RWPE1 (cell line): ENCODE data around the gene SLIT1.

Experiments
- CTCF ChIA-PET: fragments of 350-600 bp; sonication (Branson Sonifier 250); formaldehyde crosslinking; extraction: SDS; loops from one replicate; lab custom pipeline; 2021; lab: Yijun Ruan, JAX
- POLR2A ChIA-PET: fragments of 400-600 bp; formaldehyde crosslinking; extraction: SDS; loops from one replicate; lab custom pipeline; 2020; ENCODE audit warnings: antibody characterized with exemption; ENCODE audit not compliant: low non-redundant PET; lab: Yijun Ruan, JAX
- DNase-seq: peaks from one replicate; pipeline ENCODE4 v3.0.0; 2012; ENCODE audit warnings: low spot score
- H3K27ac ChIP-seq: fragments of 450-650 bp; 2 replicates; pipeline ENCODE4 v1.5.1; 2017
- CTCF ChIP-seq: fragments of 450-650 bp; conservative IDR thresholded peaks from 2 replicates; pipeline ENCODE4 v1.5.1; 2017; ENCODE audit warnings: low read depth, mild to moderate bottlenecking

The SLIT1 gene

GRCh38 chr10:97196223-97197029, 10.7 kb upstream of the SLIT1 start:
- H3K27ac ChIP-seq = no peak overlapping the region
- peak; percentile 68 for DNase-seq
- TF ChIP-seq CTCF = peak; percentile 77
- POLR2A ChIA-PET = interaction anchor here (0.5 kb wide), 1 partner anchor 118 kb away, joined by 3 read pairs; no protein-coding TSS in a partner anchor
- CTCF ChIA-PET = interaction anchor here (0.5 to 2.9 kb wide), 28 partner anchors 9 to 606 kb away, joined by 3 to 31 read pairs (median 4); partner anchors contain the start of gene SLIT1

GRCh38 chr10:97195706-97196222, 10.0 kb upstream of the SLIT1 start:
- POLR2A ChIA-PET = no interaction called here
- no peak for TF ChIP-seq CTCF
- CTCF ChIA-PET = interaction anchor here (0.6 to 2.9 kb wide), 17 partner anchors 8 to 605 kb away, joined by 3 to 31 read pairs (median 7); partner anchors contain the start of gene SLIT1
- no peak for DNase-seq
- no peak overlapping the region for H3K27ac ChIP-seq

- no peak overlapping the region for H3K27ac ChIP-seq
- CTCF ChIA-PET = interaction anchor here (1.9 kb wide), 1 partner anchor 120 kb away, joined by 6 read pairs; no protein-coding TSS in a partner anchor
- POLR2A ChIA-PET = interaction anchor here (0.5 kb wide), 1 partner anchor 105 kb away, joined by 3 read pairs; no protein-coding TSS in a partner anchor
- no peak for DNase-seq
- TF ChIP-seq CTCF = no peak
Measured at GRCh38 chr10:97192952-97193435, 7.2 kb upstream of the SLIT1 start.

GRCh38 chr10:97190450-97190849, 4.7 kb upstream of the SLIT1 start:
- ChIA-PET CTCF (interaction anchor here (0.7 kb wide), 1 partner anchor 851 kb away, joined by 4 read pairs; no protein-coding TSS in a partner anchor), POLR2A (no interaction called here)
- no peak for TF ChIP-seq CTCF
- DNase-seq = no peak
- no peak overlapping the region for H3K27ac ChIP-seq

GRCh38 chr10:97188261-97188711, 2.5 kb upstream of the SLIT1 start:
- POLR2A ChIA-PET = no interaction called here

More at GRCh38 chr10:97188261-97188711, 2.5 kb upstream of the SLIT1 start:
- CTCF ChIA-PET = interaction anchor here (1.6 to 2.0 kb wide), 2 partner anchors 8 to 22 kb away, joined by 5 to 7 read pairs; no protein-coding TSS in a partner anchor
- no peak for TF ChIP-seq CTCF
- no peak for DNase-seq
- H3K27ac ChIP-seq = no peak overlapping the region
